22Rv1 (cell line): ENCODE measurements around the gene OSBPL2.

Experiments
- CTCF ChIP-seq: fragments of 450-650 bp; IDR thresholded peaks from 2 replicates; pipeline ENCODE4 v1.5.1; 2017; ENCODE audit warnings: mild to moderate bottlenecking
- ZFX ChIP-seq: fragments of 450-650 bp; IDR thresholded peaks from 2 replicates; pipeline ENCODE4 v1.6.1; 2017; ENCODE audit warnings: antibody characterized with exemption, borderline replicate concordance

- no peak for TF ChIP-seq CTCF
- no peak for TF ChIP-seq ZFX
Observed at GRCh38 chr20:62232194-62232593, 6.1 kb upstream of the OSBPL2 start.
